GM21619 (cell line): ENCODE measurements around the gene TNK2.
"Not testable (repeated sequence)": the region's sequence is repeated elsewhere in the genome, so short reads cannot be mapped to it uniquely, and the experiment has no call there.

ENCODE experiments used
- ATAC-seq: cut with Tn5 transposase; IDR thresholded peaks from one replicate; pipeline ENCODE4 v1.9.1; 2021; ENCODE audit not compliant: unreplicated experiment

The TNK2 gene

DNA sequence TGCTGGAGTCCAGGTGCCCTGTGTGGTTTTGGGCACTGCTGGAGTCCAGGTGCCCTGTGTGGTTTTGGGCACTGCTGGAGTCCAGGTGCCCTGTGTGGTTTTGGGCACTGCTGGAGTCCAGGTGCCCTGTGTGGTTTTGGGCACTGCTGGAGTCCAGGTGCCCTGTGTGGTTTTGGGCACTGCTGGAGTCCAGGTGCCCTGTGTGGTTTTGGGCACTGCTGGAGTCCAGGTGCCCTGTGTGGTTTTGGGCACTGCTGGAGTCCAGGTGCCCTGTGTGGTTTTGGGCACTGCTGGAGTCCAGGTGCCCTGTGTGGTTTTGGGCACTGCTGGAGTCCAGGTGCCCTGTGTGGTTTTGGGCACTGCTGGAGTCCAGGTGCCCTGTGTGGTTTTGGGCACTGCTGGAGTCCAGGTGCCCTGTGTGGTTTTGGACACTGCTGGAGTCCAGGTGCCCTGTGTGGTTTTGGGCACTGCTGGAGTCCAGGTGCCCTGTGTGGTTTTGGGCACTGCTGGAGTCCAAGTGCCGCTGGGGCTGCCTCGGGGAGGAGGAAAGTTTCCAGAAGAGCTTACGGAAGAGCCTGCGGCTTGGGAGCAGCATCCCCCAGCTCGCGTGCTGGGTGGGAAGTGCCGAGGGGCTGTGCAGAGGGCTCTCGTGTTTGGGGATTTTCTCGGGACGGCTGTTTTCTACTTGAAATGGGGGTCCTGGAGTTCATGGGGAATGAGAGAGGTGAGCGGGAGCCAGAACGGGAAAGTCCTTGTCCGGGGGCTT lies 83.7 kb downstream of the TNK2 start:
- ATAC-seq, result not testable (repeated sequence)

DNA sequence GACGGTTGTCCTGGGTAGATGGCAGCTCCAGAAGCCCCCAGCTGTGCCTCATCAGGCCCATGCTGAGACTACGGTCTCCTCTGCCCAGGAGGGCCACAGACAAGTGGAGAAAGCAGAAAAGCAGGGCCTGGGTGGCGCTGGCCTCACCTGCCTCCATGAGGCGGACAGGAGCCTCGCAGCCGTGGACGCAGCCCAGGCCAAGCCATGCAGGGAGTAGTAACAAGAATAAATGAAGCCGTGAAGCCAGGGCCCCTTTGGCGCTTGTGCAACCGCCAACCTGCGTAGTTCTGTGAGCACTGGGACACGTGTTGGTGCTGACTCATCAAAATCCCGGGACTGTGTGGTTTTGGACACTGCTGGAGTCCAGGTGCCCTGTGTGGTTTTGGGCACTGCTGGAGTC lies 84.4 kb downstream of the TNK2 start:
- no peak for ATAC-seq

DNA sequence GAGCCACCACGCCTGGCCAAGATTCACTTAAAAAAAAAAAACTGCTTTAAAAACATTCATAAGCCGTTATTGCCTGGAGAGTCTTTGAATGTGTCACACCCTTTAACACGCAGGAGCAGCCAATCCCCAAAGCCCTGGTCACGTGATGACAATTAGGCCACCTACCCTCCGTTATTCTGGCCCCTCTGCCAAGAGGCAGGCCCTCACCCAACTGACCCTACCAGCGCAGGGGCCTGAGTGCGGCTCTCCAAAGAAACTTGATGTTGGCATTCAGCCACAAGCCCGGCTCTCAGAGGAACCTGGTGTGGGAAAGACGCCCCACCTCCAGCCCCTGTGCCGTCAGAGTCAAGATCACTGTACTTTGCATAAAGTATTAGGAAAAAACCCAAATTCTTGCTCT lies 85.1 kb downstream of the TNK2 start:
- no peak for ATAC-seq

DNA sequence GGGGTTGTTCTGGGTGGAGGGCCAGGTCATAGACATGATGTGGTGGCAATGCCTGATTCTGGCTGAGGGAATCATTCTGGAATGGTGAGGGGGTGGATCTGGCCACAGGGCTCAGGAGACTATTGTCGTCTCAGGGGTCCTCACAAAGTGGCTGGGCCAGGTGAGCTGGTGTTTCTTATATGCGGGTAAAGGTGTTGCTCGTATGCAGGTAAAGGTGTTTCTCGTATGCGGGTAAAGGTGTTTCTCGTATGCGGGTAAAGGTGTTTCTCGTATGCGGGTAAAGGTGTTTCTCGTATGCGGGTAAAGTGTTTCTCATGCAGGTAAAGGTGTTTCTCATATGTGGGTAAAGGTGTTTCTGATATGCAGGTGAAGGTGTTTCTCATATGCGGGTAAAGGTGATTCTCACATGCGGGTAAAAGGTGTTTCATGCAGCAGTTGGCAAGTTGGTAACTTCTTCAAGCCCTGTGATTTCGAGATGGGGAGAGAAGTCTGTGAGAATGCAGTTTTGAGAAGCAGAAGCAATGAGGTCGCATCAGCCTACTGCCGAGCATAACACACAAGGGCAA lies 86.1 kb downstream of the TNK2 start:
- ATAC-seq, result no peak

DNA sequence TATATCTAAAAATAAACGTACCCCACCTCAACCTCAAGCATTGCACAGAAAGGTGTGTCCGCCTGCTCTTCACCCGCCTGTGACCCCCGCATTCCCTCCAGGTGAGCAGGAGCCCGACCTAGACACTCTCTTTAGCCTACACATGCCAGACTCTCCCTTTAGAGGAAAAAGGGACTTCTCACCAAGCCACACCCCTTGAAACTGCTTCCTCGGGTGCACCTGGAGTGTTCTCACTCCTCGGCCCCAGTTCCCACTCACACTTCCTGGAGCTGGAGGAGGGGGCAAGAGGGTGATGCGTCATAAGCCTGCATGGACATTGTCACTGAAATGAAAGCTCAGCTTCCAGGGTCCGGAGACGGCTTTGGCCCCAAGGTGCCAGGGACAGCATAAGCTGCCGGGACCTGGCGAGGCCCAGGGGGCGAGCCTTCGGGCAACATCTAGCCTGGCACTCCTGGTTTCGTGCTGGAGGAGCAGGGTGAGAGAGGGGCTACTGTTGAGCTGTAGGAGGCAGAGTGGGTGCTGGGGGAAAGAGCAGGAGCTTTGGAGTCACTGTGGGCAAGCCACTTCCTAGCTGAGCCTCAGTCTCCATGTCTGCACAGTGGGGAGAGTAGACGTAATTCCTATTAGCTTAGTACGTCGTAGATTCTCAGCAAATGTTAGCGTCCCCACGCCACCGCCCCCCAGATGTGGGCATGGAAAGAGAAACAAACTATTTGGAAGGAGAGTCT lies 86.8 kb downstream of the TNK2 start:
- no peak for ATAC-seq

DNA sequence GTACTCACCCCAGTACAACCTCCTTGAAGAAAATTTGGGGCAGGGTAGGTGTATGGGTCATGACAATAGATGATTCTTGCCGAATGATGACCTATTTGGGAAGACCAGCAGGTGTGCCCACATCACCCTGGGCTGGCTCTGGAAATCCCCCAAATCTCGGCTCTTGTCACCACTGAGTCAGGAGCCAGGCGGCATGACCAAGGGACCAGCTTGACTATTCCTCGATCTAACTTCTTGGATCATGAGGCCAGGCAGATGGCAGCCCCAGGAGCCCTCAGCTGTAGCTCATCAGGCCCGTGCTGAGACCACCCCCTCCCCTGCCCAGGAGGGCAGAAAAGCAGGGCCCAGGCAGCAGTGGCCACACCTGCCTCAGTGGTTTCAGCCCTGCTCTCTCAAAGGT lies 87.5 kb downstream of the TNK2 start:
- ATAC-seq, result no peak

DNA sequence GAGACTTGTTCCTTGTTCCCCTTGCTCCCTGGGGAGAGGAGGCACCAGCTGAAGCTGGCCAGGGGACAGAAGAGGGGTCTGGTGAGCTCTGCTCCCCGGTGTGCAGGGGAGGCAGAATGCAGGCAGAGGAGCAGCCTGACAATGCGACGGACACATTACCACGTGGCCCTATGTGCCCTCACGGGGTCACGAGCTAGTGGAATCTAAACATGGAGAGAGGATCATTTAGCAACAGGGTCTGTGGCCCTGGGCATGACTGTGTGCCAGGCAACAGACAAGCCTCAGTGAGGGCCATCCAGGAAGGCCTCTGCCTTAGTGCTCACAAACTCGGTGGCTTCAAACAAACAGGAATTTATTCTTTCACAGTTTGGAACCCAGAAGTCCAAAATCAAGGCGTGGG lies 88.2 kb downstream of the TNK2 start:
- ATAC-seq, result no peak

DNA sequence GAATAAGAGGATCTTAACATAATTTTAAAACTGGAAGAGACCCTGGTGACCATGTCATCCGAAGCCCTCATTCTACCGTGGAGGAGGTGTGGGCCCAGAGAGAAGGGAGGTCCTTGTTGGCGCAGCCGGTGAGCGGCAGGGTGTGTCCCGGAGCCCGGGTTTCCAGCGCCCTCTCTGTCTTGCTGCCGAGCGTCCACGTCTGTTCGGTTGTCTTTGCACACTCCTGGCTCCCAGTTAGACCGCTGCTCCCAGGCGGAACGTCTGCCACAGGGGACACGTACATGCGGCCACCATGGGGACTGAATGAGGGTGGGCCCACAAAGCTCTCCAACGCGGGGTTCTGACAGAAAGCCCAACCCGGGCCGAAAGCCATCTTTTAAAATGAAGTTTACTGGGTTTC lies 90.0 kb downstream of the TNK2 start:
- ATAC-seq, result no peak

DNA sequence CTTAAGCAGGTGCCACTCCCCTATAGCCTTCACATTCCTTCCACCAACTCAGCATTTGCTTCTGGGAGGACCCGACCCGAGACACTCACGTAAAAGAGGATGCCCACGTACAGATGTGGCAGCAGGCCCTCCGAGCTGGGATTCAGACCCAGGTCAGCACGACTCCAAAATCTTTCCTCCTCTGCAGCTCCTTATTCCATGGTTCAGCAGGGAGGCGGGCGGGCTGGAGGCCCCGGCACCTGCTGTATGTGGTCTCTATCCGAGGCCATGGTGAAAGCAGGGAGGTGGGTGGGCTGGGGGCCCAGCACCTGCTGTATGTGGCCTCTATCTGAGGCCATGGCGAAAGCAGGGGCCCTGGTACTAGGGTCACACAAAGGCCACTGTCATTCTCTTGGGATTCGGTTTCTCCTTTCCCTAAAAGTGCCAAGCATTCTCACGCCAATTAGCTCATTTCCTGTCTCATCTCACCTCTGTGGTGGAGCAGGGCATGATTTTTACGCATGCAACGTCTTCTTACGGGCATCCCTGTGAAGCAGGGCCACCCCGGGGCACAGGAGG lies 90.7 kb downstream of the TNK2 start:
- ATAC-seq, result no peak

DNA sequence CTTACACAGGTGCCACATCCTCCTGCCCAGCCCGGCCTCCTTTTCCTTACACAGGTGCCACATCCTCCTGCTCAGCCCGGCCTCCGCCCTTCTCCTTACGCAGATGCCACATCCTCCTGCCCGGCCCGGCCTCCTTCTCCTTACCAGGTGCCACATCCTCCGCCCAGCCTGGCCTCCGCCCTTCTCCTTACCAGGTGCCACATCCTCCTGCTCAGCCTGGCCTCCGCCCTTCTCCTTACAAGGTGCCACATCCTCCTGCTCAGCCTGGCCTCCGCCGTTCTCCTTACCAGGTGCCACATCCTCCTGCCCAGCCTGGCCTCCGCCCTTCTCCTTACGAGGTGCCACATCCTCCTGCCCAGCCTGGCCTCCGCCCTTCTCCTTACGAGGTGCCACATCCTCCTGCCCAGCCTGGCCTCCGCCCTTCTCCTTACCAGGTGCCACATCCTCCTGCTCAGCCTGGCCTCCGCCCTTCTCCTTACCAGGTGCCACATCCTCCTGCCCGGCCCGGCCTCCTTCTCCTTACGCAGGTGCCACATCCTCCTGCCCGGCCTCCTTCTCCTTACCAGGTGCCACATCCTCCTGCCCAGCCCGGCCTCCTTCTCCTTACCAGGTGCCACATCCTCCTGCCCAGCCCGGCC lies 92.0 kb downstream of the TNK2 start:
- not testable (repeated sequence) for ATAC-seq

DNA sequence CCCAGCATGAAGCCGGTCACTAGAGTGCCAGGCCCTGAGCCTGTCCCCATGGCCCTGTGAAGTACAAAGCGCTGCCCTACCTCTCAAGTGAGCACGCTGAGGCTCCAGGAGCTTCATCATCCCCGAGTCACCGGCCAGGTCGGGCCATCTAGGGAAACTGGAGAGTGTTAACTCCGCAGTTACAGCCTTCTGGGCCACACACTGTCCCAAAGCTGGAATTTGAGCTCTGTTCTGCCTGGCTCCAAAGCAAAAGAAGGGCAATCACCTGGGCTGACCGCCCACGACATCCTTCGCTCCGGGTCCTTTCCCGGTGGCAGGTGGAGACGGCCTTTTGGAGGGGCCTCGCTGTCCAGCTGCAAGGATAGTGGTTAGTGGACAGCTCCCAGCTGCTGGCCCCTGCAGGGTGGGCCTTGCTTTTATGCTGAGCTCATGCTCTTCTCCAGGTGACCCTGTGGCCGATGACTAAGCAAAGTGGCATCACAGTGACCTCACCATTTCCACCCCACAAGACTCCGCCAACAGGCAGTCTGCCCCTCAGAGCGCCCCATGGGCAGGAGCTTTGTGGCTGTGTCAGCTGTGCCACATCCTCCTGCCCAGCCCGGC lies 93.1 kb downstream of the TNK2 start:
- no peak for ATAC-seq

DNA sequence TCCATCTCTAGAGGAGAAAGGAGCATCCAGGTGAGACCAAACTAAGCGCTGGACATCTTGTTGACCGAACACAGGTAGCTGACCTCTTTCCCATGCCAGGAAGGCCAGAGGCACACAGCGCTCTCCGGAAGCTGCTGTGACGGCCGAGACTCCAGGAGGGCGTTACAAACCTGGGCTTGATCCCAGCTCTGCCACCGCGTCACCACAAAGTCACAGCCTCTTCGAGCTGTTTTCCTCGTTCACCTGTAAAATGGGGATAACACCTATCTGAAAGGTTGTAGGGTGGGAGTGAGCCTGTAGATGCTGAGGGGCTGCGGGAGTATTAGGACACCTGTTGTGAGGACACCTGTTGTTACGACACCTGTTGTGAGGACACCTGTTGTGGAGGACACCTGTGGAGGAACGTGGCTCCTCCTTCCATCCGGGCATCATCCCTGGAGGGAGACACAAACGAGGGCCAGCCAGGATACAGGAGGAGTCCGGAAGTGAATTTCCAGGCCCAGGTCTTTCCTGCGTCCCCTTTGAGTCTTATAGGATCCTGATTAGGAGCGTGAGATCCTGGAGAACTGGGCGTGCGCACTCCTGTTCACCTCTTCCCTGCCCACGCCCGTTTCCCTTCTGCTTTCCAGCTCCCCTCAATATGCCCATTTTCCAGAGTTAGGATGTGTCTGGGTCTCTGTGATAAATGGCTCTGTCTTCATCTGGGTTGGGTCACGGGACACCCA lies 94.3 kb downstream of the TNK2 start:
- ATAC-seq, result no peak
